Spleen (tissue), 11 donors: Measurements from ENCODE around the gene DOCK2. TPM values are rescaled to one million over a fixed set of nuclear protein-coding genes. Genes with fewer than 3 reads are reported as not detected.
"Not testable (repeated sequence)": the region's sequence is repeated elsewhere in the genome, so short reads cannot be mapped to it uniquely, and the experiment has no call there.

Experiments
- DNase-seq: peaks from one replicate; pipeline ENCODE4 v3.0.0-alpha.2; 2020
- H3K27ac ChIP-seq, 8 donors: fragments of 200-600 bp; sonication (generic) in 7 of 8; 1 replicate in 4 of 8; 2 replicates in 4 of 8; pipeline versions ENCODE4 v1.5.0 to v1.8.0; 2016 to 2021; ENCODE audit warnings: inconsistent platforms in 4 of 8, mild to moderate bottlenecking in 4 of 8, moderate library complexity in 1 of 8
- H3K27me3 ChIP-seq, 7 donors: fragments of 200-600 bp; sonication (generic) in 6 of 7; replicated peaks in 1 of 7; 1 replicate in 4 of 7; 2 replicates in 3 of 7; pipeline versions ENCODE4 v1.5.0 to v1.8.0; 2016 to 2021; ENCODE audit warnings: inconsistent platforms in 3 of 7, mild to moderate bottlenecking in 1 of 7
- H3K36me3 ChIP-seq, 6 donors: fragments of 200-600 bp; sonication (generic) in 5 of 6; 1 replicate in 4 of 6; 2 replicates in 2 of 6; pipeline versions ENCODE4 v1.5.0 to v1.8.0; 2016 to 2021; ENCODE audit warnings: inconsistent platforms in 2 of 6
- H3K4me1 ChIP-seq, 6 donors: fragments of 200-600 bp; sonication (generic) in 5 of 6; 1 replicate in 3 of 6; 2 replicates in 3 of 6; pipeline versions ENCODE4 v1.5.0 to v1.8.0; 2016 to 2021; ENCODE audit warnings: inconsistent platforms in 3 of 6
- H3K4me3 ChIP-seq, 8 donors: fragments of 200-600 bp; sonication (generic) in 7 of 8; 1 replicate in 4 of 8; 2 replicates in 4 of 8; pipeline versions ENCODE4 v1.5.0 to v1.8.0; 2016 to 2021; ENCODE audit warnings: inconsistent platforms in 4 of 8, mild to moderate bottlenecking in 4 of 8, moderate library complexity in 2 of 8
- H3K9me3 ChIP-seq, 8 donors: fragments of 200-600 bp; sonication (generic) in 7 of 8; 1 replicate in 4 of 8; 2 replicates in 4 of 8; pipeline versions ENCODE4 v1.5.0 to v1.8.0; 2016 to 2021; ENCODE audit warnings: inconsistent platforms in 4 of 8
- CTCF ChIP-seq, 11 experiments: fragments of 200-600 bp in 7 of 11; fragments of 450-650 bp in 4 of 11; sonication (generic) in 4 of 11; IDR thresholded peaks in 8 of 11; conservative IDR thresholded peaks in 3 of 11; 1 replicate in 7 of 11; 2 replicates in 4 of 11; pipeline versions ENCODE4 v1.4.0 to v1.8.0; 2016 to 2021; ENCODE audit warnings: antibody characterized with exemption in 11 of 11, inconsistent platforms in 4 of 11, mild to moderate bottlenecking in 1 of 11
- POLR2A ChIP-seq, 3 donors: fragments of 450-650 bp; IDR thresholded peaks; one replicate each; pipeline ENCODE4 v1.5.1; 2017; ENCODE audit warnings: antibody characterized with exemption in 3 of 3, mild to moderate bottlenecking in 1 of 3
- POLR2AphosphoS5 ChIP-seq, 3 donors: sonication (generic); formaldehyde crosslinking; IDR thresholded peaks; one replicate each; pipeline ENCODE4 v1.5.1; 2017; ENCODE audit warnings: antibody characterized with exemption in 3 of 3
- WGBS, 5 donors: extraction: QIAGEN DNeasy Blood & Tissue Kit in 3 of 5; methylation state at CpG; one replicate each; pipeline versions ENCODE4 v1.1.5 to v1.1.7; 2013 to 2018; 5-methylcytosine and 5-hydroxymethylcytosine counted together
- intact Hi-C: fragments of 100-400 bp; cut with DNase I; formaldehyde crosslinking; loops from one replicate; pipeline ENCODE4 v1.15.0; 2023; ENCODE audit warnings: low total_unique reads
- polyA plus RNA-seq, 3 donors: library from polyadenylated mRNA; stranded (reverse); fragments of 200-250 nt; gene quantifications; one replicate each; pipeline ENCODE4 v1.2.1, GENCODE V29; 2013
- total RNA-seq, 7 donors: library from RNA; depleted of rRNA in 3 of 7; stranded (reverse); fragments of >200 nt in 3 of 7; fragmentation: NEBNext Ultra II Directional in 4 of 7; extraction: Animal tissue kit (Norgen Biotek cat#: 25700) in 4 of 7; gene quantifications; one replicate each; pipeline versions ENCODE4 v1.1.0 to v1.2.1, GENCODE V29; 2016 to 2021
- donor health status: healthy with polysubstance abuse.
- donor health status: DM: no; HTN: no; CAD: no; lungs with moderate emphysema.
- donor health status: DM: no; HTN: no; CAD: no.
- donor health status: Bipolar disorder and iron deficiency.
- donor health status: healthy.
- donor health status: DM: no; HTN: no; CAD: no.
- donor health status: DM: yes; HTN: yes; CAD: no.

The DOCK2 gene
- total and polyA plus RNA-seq, 10 donors, result 30.6 to 321 (median 198) TPM

DNA sequence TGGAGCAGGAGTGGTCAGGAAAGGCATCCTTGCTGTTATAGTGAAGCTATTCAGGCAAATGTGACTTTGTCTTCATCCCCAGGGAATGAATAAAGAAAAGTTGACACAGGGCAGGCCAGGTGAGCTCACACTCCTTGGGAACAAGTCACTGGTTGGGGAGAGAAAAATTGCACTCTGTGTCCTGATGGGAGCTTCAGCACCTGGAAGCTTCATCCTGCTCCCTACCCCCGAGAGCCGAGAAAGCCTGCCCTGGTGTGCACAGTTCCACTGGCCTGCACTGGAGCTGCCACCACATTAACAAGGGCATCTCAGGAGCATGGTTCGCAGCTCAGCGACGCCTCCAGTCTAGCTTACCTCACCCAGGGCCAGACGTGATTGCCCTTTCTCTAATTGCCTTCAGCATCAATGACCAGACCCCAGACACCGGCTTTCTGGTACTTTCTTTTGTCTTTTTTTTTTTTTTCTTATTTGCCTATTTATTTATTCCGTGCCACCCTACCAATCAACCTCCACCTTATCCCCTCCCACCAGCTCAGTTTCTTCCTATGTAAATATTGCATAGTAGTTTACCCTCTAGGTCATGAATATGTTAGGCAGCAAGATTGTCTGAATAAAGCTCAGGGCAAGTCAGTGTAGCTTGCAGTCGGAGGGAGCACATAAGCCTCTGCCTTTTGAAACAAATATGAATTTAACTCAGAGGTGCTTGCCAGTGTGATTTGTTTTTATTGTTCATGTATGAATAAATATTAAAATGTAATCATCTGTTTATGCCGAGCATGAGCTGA, 87.4 kb downstream of the DOCK2 start:
- DNase-seq, result no peak
- TF ChIP-seq POLR2A (IDR thresholded peaks at IDR 0.05) (no peak), POLR2AphosphoS5 (IDR thresholded peaks at IDR 0.05) (no peak), CTCF (IDR thresholded peaks at IDR 0.05 in 8 of 11, conservative IDR thresholded peaks at IDR 0.05 in 3 of 11) (no peak)
- Histone ChIP-seq H3K9me3 (peaks cover 0 to 5% (median 0%) of the 10 kb centered on the region in 8 donors), H3K4me3 (no peak overlapping the region), H3K27me3 (no peaks in the 10 kb centered on the region), H3K36me3 (peaks cover 0 to 100% (median 53%) of the 10 kb centered on the region in 6 donors), H3K4me1 (no peaks in the 10 kb centered on the region), H3K27ac (no peak overlapping the region)
- WGBS, 5 donors, result 94 to 97% (median 96%) methylated on average over 10 of the region's 10 CpGs
- intact Hi-C loops, result no loop called here

- 94 to 98% (median 98%) methylated on average over 4 of the region's 4 CpGs for WGBS, 5 donors
- DNase-seq, H3K4me3 ChIP-seq, H3K4me1 ChIP-seq, H3K27me3 ChIP-seq, intact Hi-C loops, H3K27ac ChIP-seq, H3K9me3 ChIP-seq: not testable (repeated sequence)
- peaks cover 0 to 100% (median 47%) of the 10 kb centered on the region in 6 donors for H3K36me3 ChIP-seq
These were observed 88.6 kb downstream of the DOCK2 start for GRCh38 chr5:169725665-169726064.

DNA sequence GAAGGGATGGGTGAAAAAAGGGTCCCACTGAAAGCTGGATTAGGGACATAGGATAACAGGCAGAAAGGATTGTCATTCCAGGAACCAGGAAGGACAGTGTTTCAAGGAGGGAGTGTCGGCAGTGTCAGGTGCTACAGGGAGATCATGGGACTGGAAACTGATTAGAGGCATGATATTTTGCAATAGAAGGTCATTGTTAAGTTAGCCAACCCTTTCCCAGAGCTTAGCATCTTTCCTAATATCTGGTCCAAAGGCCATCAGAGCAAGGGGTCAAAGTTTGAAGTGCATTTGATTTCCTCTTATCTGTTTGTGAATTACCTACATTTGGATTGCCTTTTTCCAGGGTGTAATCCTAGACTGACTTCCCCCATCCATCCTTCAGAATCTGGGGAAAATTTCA, 91.3 kb downstream of the DOCK2 start:
- Histone ChIP-seq H3K4me1 (peaks cover 0 to 15% (median under 1%) of the 10 kb centered on the region in 6 donors), H3K36me3 (peaks cover 0 to 97% (median 36%) of the 10 kb centered on the region in 6 donors), H3K27me3 (no peaks in the 10 kb centered on the region), H3K4me3 (no peak overlapping the region), H3K27ac (no peak overlapping the region), H3K9me3 (peaks cover 0 to 5% (median 0%) of the 10 kb centered on the region in 8 donors)
- WGBS, 5 donors, result 81 to 88% (median 82%) methylated on average over 1 of the region's 1 CpG
- DNase-seq, result no peak
- TF ChIP-seq CTCF (IDR thresholded peaks at IDR 0.05 in 8 of 11, conservative IDR thresholded peaks at IDR 0.05 in 3 of 11) (no peak), POLR2A (IDR thresholded peaks at IDR 0.05) (no peak), POLR2AphosphoS5 (IDR thresholded peaks at IDR 0.05) (no peak)
- intact Hi-C loops, result no loop called here

DNA sequence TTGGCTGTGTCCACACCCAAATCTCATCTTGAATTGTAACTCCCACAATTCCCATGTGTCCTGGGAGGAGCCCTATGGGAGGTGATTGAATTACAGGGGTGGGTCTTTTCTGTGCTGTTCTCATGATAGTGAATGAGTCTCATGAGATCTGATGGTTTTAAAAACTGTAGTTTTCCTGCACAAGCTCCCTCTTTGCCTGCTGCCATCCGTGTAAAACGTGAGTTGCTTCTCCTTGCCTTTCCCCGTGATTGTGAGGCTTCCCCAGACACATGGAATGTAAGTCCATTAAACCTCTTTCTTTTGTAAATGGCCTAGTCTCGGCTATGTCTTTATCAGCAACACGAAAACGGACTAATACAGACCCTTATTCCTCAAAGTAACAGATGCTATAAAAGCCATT, 94.1 kb downstream of the DOCK2 start:
- intact Hi-C loops, result no loop called here
- H3K4me1 ChIP-seq, result peaks cover 0 to 33% (median 3%) of the 10 kb centered on the region in 6 donors
- no peaks in the 10 kb centered on the region for H3K9me3 ChIP-seq
- whole genome bisulfite sequencing, 5 donors, result 95 to 99% (median 96%) methylated on average over 6 of the region's 6 CpGs
- TF ChIP-seq POLR2A (IDR thresholded peaks at IDR 0.05) (no peak), POLR2AphosphoS5 (IDR thresholded peaks at IDR 0.05) (no peak), CTCF (IDR thresholded peaks at IDR 0.05 in 8 of 11, conservative IDR thresholded peaks at IDR 0.05 in 3 of 11) (no peak)
- no peak overlapping the region for H3K4me3 ChIP-seq
- DNase-seq, result no peak
- no peak overlapping the region for H3K27ac ChIP-seq
- H3K36me3 ChIP-seq, result peaks cover 0 to 90% (median 18%) of the 10 kb centered on the region in 6 donors
- no peaks in the 10 kb centered on the region for H3K27me3 ChIP-seq
